ENCODE results near the gene PEDS1. TPM values are rescaled to one million over a fixed set of nuclear protein-coding genes. Genes with fewer than 3 reads are reported as not detected.

The PEDS1 gene
- total RNA-seq, 1 experiment from 2014 or later: 26.0 TPM

GRCh38 chr20:50116368-50116999 is 37.0 kb downstream of the PEDS1 start:
- Mint-ChIP-seq H3K4me3 (ENCODE audit: unreplicated experiment) (peak overlapping the region; percentile 74), H3K9me3 (ENCODE audit: unreplicated experiment) (no peaks in the 10 kb centered on the region), H3K4me1 (ENCODE audit: insufficient read depth, unreplicated experiment) (peaks cover 37% of the 10 kb centered on the region), H3K36me3 (ENCODE audit: insufficient read depth, unreplicated experiment) (no peaks in the 10 kb centered on the region), H3K27me3 (ENCODE audit: insufficient read depth, unreplicated experiment) (no peaks in the 10 kb centered on the region), H3K27ac (ENCODE audit: low read depth, unreplicated experiment) (peak overlapping the region; percentile 89)
- no peak for DNase-seq (ENCODE audit: unreplicated experiment)
- BruUV-seq (replicated peaks): TSS peak; percentile 47
- ChIA-PET CTCF (interaction anchor here (0.5 to 20.7 kb wide), 12 partner anchors 8 to 344 kb away, joined by 3 to 696 read pairs (median 6); partner anchors contain the start of gene PEDS1), POLR2A (interaction anchor here (0.7 to 12.6 kb wide), 28 partner anchors 7 to 808 kb away, joined by 3 to 386 read pairs (median 4); partner anchors contain the start of genes PARD6B, PEDS1 and PTPN1)
- no peak for TF ChIP-seq CTCF (IDR thresholded peaks at IDR 0.05; ENCODE audit: unreplicated experiment)
- intact Hi-C loops (cut with micrococcal nuclease): no loop called here

GRCh38 chr20:50115591-50116367 is 37.7 kb downstream of the PEDS1 start:
- TF ChIP-seq CTCF (IDR thresholded peaks at IDR 0.05; ENCODE audit: unreplicated experiment): no peak
- H3K27ac Mint-ChIP-seq (ENCODE audit: low read depth, unreplicated experiment): peak overlapping the region; percentile 89
- ChIA-PET CTCF (interaction anchor here (0.6 to 20.7 kb wide), 12 partner anchors 11 to 344 kb away, joined by 3 to 696 read pairs (median 6); partner anchors contain the start of gene PEDS1), POLR2A (interaction anchor here (0.5 to 12.6 kb wide), 39 partner anchors 8 to 808 kb away, joined by 3 to 386 read pairs (median 4); partner anchors contain the start of genes CEBPB, PARD6B, PEDS1 and PTPN1)
- peak overlapping the region; percentile 74 for H3K4me3 Mint-ChIP-seq (ENCODE audit: unreplicated experiment)
- BruUV-seq (replicated peaks): no TSS peak
- H3K4me1 Mint-ChIP-seq (ENCODE audit: insufficient read depth, unreplicated experiment): peaks cover 39% of the 10 kb centered on the region
- no peaks in the 10 kb centered on the region for H3K27me3 Mint-ChIP-seq (ENCODE audit: insufficient read depth, unreplicated experiment)
- no peaks in the 10 kb centered on the region for H3K36me3 Mint-ChIP-seq (ENCODE audit: insufficient read depth, unreplicated experiment)
- intact Hi-C loops (cut with micrococcal nuclease): no loop called here
- DNase-seq (ENCODE audit: unreplicated experiment): peak; percentile 97
- H3K9me3 Mint-ChIP-seq (ENCODE audit: unreplicated experiment): no peaks in the 10 kb centered on the region

GRCh38 chr20:50115041-50115512 is 38.4 kb downstream of the PEDS1 start:
- CTCF ChIA-PET: interaction anchor here (0.6 to 20.7 kb wide), 10 partner anchors 9 to 308 kb away, joined by 3 to 696 read pairs (median 8); partner anchors contain the start of gene PEDS1
- intact Hi-C loops (cut with micrococcal nuclease): no loop called here
- DNase-seq (ENCODE audit: unreplicated experiment): no peak
- H3K27ac Mint-ChIP-seq (ENCODE audit: low read depth, unreplicated experiment): no peak overlapping the region
- BruUV-seq (replicated peaks): no TSS peak
- H3K27me3 Mint-ChIP-seq (ENCODE audit: insufficient read depth, unreplicated experiment): no peaks in the 10 kb centered on the region
- peak overlapping the region; percentile 74 for H3K4me3 Mint-ChIP-seq (ENCODE audit: unreplicated experiment)
- no peak for TF ChIP-seq CTCF (IDR thresholded peaks at IDR 0.05; ENCODE audit: unreplicated experiment)
- no peaks in the 10 kb centered on the region for H3K36me3 Mint-ChIP-seq (ENCODE audit: insufficient read depth, unreplicated experiment)
- POLR2A ChIA-PET: interaction anchor here (0.5 to 12.6 kb wide), 27 partner anchors 9 to 617 kb away, joined by 3 to 386 read pairs (median 5); partner anchors contain the start of genes CEBPB, PARD6B, PEDS1 and PTPN1
- peaks cover 46% of the 10 kb centered on the region for H3K4me1 Mint-ChIP-seq (ENCODE audit: insufficient read depth, unreplicated experiment)
- no peaks in the 10 kb centered on the region for H3K9me3 Mint-ChIP-seq (ENCODE audit: unreplicated experiment)

Measured in MCF 10A (cell line).